ENCODE results near the gene C15orf61. TPM values are rescaled to one million over a fixed set of nuclear protein-coding genes. Genes with fewer than 3 reads are reported as not detected.

The C15orf61 gene
- total RNA-seq, 1 donor from 2014 or later = 5.2 TPM

GRCh38 chr15:67542420-67543347 is 21.8 kb downstream of the C15orf61 start, which contains the start of gene MAP2K5:
Gene MAP2K5 (plus strand): TSS chr15:67542703. CDS start chr15:67543336, 633 bp downstream.
- DNase-seq (ENCODE audit: low spot score) = peak; percentile 95
- Mint-ChIP-seq H3K36me3 (ENCODE audit: low read depth) (peaks cover 2% of the 10 kb centered on the region), H3K27ac (ENCODE audit: unreplicated experiment) (peak within 1 kb of the TSS; percentile 71), H3K9me3 (ENCODE audit: low read depth) (no peaks in the 10 kb centered on the region), H3K4me1 (ENCODE audit: low read depth) (peaks cover 22% of the 10 kb centered on the region), H3K27me3 (ENCODE audit: low read depth) (no peaks in the 10 kb centered on the region), H3K4me3 (ENCODE audit: unreplicated experiment) (peak within 1 kb of the TSS; percentile 92)
- no peak for TF ChIP-seq CTCF (IDR thresholded peaks at IDR 0.05)

- no peak for TF ChIP-seq CTCF (IDR thresholded peaks at IDR 0.05)
- Mint-ChIP-seq H3K27me3 (ENCODE audit: low read depth) (no peaks in the 10 kb centered on the region), H3K27ac (ENCODE audit: unreplicated experiment) (no peak overlapping the region), H3K4me1 (ENCODE audit: low read depth) (peaks cover 28% of the 10 kb centered on the region), H3K36me3 (ENCODE audit: low read depth) (peaks cover 2% of the 10 kb centered on the region), H3K4me3 (ENCODE audit: unreplicated experiment) (peak overlapping the region; percentile 92), H3K9me3 (ENCODE audit: low read depth) (no peaks in the 10 kb centered on the region)
- DNase-seq (ENCODE audit: low spot score) = no peak
Observed at GRCh38 chr15:67543348-67543718, 22.4 kb downstream of the C15orf61 start.

GRCh38 chr15:67544475-67544874 is 23.5 kb downstream of the C15orf61 start:
- no peak overlapping the region for H3K27ac Mint-ChIP-seq (ENCODE audit: unreplicated experiment)
- no peak for DNase-seq (ENCODE audit: low spot score)
- TF ChIP-seq CTCF (IDR thresholded peaks at IDR 0.05) = no peak
- no peak overlapping the region for H3K4me3 Mint-ChIP-seq (ENCODE audit: unreplicated experiment)
- peaks cover 2% of the 10 kb centered on the region for H3K36me3 Mint-ChIP-seq (ENCODE audit: low read depth)
- no peaks in the 10 kb centered on the region for H3K9me3 Mint-ChIP-seq (ENCODE audit: low read depth)
- H3K4me1 Mint-ChIP-seq (ENCODE audit: low read depth) = peaks cover 40% of the 10 kb centered on the region
- H3K27me3 Mint-ChIP-seq (ENCODE audit: low read depth) = no peaks in the 10 kb centered on the region

- Mint-ChIP-seq H3K4me3 (ENCODE audit: unreplicated experiment) (no peak overlapping the region), H3K27ac (ENCODE audit: unreplicated experiment) (no peak overlapping the region), H3K4me1 (ENCODE audit: low read depth) (peaks cover 50% of the 10 kb centered on the region), H3K36me3 (ENCODE audit: low read depth) (peaks cover 2% of the 10 kb centered on the region), H3K27me3 (ENCODE audit: low read depth) (no peaks in the 10 kb centered on the region), H3K9me3 (ENCODE audit: low read depth) (no peaks in the 10 kb centered on the region)
- no peak for DNase-seq (ENCODE audit: low spot score)
- TF ChIP-seq CTCF (IDR thresholded peaks at IDR 0.05) = no peak
Observed at GRCh38 chr15:67545864-67546263, 24.9 kb downstream of the C15orf61 start.

- Mint-ChIP-seq H3K36me3 (ENCODE audit: low read depth) (peaks cover 2% of the 10 kb centered on the region), H3K4me1 (ENCODE audit: low read depth) (peaks cover 47% of the 10 kb centered on the region), H3K4me3 (ENCODE audit: unreplicated experiment) (no peak overlapping the region)
Observed at GRCh38 chr15:67547064-67547463, 26.1 kb downstream of the C15orf61 start.

More at GRCh38 chr15:67547064-67547463, 26.1 kb downstream of the C15orf61 start:
- no peak for DNase-seq (ENCODE audit: low spot score)
- TF ChIP-seq CTCF (IDR thresholded peaks at IDR 0.05) = no peak
- Mint-ChIP-seq H3K27ac (ENCODE audit: unreplicated experiment) (no peak overlapping the region), H3K27me3 (ENCODE audit: low read depth) (no peaks in the 10 kb centered on the region), H3K9me3 (ENCODE audit: low read depth) (no peaks in the 10 kb centered on the region)

Measured in chondrocyte (in vitro differentiated cells).